Rectal smooth muscle tissue (tissue), 1 donor: ENCODE data around the gene ZNF18.

ENCODE experiments used
- H3K27ac ChIP-seq: one replicate; pipeline ENCODE4 v1.7.0; 2013; ENCODE audit warnings: low read depth, low read length, inconsistent platforms
- H3K27me3 ChIP-seq: one replicate; pipeline ENCODE4 v1.7.0; 2013; ENCODE audit warnings: low read length; ENCODE audit not compliant: control insufficient read depth, insufficient read depth
- H3K36me3 ChIP-seq: one replicate; pipeline ENCODE4 v1.7.0; 2013; ENCODE audit warnings: low read length; ENCODE audit not compliant: control insufficient read depth, insufficient read depth
- H3K4me1 ChIP-seq: one replicate; pipeline ENCODE4 v1.7.0; 2013; ENCODE audit warnings: low read length; ENCODE audit not compliant: control insufficient read depth, insufficient read depth
- H3K4me3 ChIP-seq: one replicate; pipeline ENCODE4 v1.7.0; 2013; ENCODE audit warnings: low read length
- H3K9ac ChIP-seq: one replicate; pipeline ENCODE4 v1.7.0; 2013; ENCODE audit warnings: low read length

Gene ZNF18

GRCh38 chr17:11932337-11932898 is 64.9 kb downstream of the ZNF18 start:
- no peaks in the 10 kb centered on the region for H3K36me3 ChIP-seq
- no peak overlapping the region for H3K27ac ChIP-seq
- H3K4me3 ChIP-seq, result no peak overlapping the region
- no peaks in the 10 kb centered on the region for H3K4me1 ChIP-seq
- no peak overlapping the region for H3K9ac ChIP-seq
- no peaks in the 10 kb centered on the region for H3K27me3 ChIP-seq

- H3K36me3 ChIP-seq, result no peaks in the 10 kb centered on the region
- no peak overlapping the region for H3K4me3 ChIP-seq
- H3K27me3 ChIP-seq, result no peaks in the 10 kb centered on the region
- no peak overlapping the region for H3K9ac ChIP-seq
- no peaks in the 10 kb centered on the region for H3K4me1 ChIP-seq
- H3K27ac ChIP-seq, result no peak overlapping the region
Measured at GRCh38 chr17:11928436-11928835, 68.8 kb downstream of the ZNF18 start.
